K562 (cell line): ENCODE results near the gene SORT1. TPM values are rescaled to one million over a fixed set of nuclear protein-coding genes. Genes with fewer than 3 reads are reported as not detected.
A peak's percentile ranks its signal among the peaks of the same experiment; 100 is the strongest.

Experiments
- ATAC-seq: fragments of 200-7000 bp; cut with Tn5 transposase; 3 replicates; pipeline ENCODE4 v1.9.1; 2020; ENCODE audit warnings: moderate library complexity
- BruUV-seq: library from RNA; stranded (reverse); fragments of 400-500 nt; replicated peaks from 2 replicates; lab custom pipeline; 2021; lab: Mats Ljungman, UMichigan
- CTCF ChIA-PET: fragments of 300-600 bp; formaldehyde crosslinking; extraction: SDS; loops from one replicate; lab custom pipeline; 2021; ENCODE audit warnings: low intra/inter-chr PET ratio; lab: Yijun Ruan, JAX
- POLR2A ChIA-PET: fragments of 300-600, 350-650 bp; sonication (Branson Sonifier 250); formaldehyde crosslinking; extraction: SDS; loops from one replicate; lab custom pipeline; 2021; ENCODE audit warnings: antibody characterized with exemption, inconsistent platforms; lab: Yijun Ruan, JAX
- DNase-seq, 4 experiments: peaks; one replicate each; pipeline versions ENCODE4 v3.0.0 to v3.0.0-alpha.2; 2011 to 2018; ENCODE audit warnings: low spot score in 3 of 4, mixed read lengths in 3 of 4; ENCODE audit errors: extremely low read depth in 1 of 4
- FAIRE-seq: peaks from 2 replicates; lab custom pipeline; 2011; peaks lifted over from hg19 to GRCh38; lab: Jason Lieb, UNC
- H2AFZ ChIP-seq: 2 replicates; pipeline ENCODE4 v1.6.0; 2011; ENCODE audit warnings: low read depth, low read length, control low read depth, inconsistent platforms
- H3K27ac ChIP-seq: fragments of 200-600 bp; 3 replicates; pipeline ENCODE4 v1.8.0; 2011; ENCODE audit warnings: low read depth, mild to moderate bottlenecking, control low read depth, inconsistent platforms, low read length, moderate library complexity, mixed read lengths; ENCODE audit errors: extremely low read depth
- H3K27me3 ChIP-seq, 2 experiments: fragments of 300-600 bp in 1 of 2; 2 replicates in 1 of 2; 3 replicates in 1 of 2; pipeline versions ENCODE4 v1.6.0 to v1.8.0; 2011; ENCODE audit warnings: inconsistent platforms in 2 of 2, low read length in 2 of 2, mild to moderate bottlenecking in 1 of 2, mixed read lengths in 1 of 2, moderate library complexity in 1 of 2; ENCODE audit not compliant: control insufficient read depth in 2 of 2, insufficient read depth in 2 of 2
- H3K36me3 ChIP-seq: fragments of 300-600 bp; 3 replicates; pipeline ENCODE4 v1.8.0; 2011; ENCODE audit warnings: mild to moderate bottlenecking, low read length, inconsistent platforms; ENCODE audit not compliant: control insufficient read depth, insufficient read depth
- H3K4me1 ChIP-seq, 2 experiments: fragments of 200-600 bp in 1 of 2; replicated peaks in 1 of 2; 2 replicates in 1 of 2; 3 replicates in 1 of 2; pipeline versions ENCODE4 v1.5.1 to v1.8.0; 2011; ENCODE audit warnings: inconsistent platforms in 2 of 2, low read length in 2 of 2, mild to moderate bottlenecking in 1 of 2, mixed read lengths in 1 of 2, moderate library complexity in 1 of 2; ENCODE audit not compliant: control insufficient read depth in 2 of 2, insufficient read depth in 2 of 2
- H3K4me2 ChIP-seq: 2 replicates; pipeline ENCODE4 v1.6.1; 2011; ENCODE audit warnings: low read length, control low read depth, inconsistent platforms, mixed read lengths; ENCODE audit not compliant: insufficient read depth
- H3K4me3 ChIP-seq: fragments of 200-600 bp; sonication (generic), shearing (Covaris generic); 2 replicates; pipeline ENCODE4 v1.5.1; 2016; ENCODE audit warnings: control low read depth, inconsistent platforms
- H3K79me2 ChIP-seq: fragments of 200-600 bp; 3 replicates; pipeline ENCODE4 v1.8.0; 2011; ENCODE audit warnings: low read length, inconsistent platforms; ENCODE audit not compliant: control insufficient read depth, insufficient read depth
- H3K9ac ChIP-seq, 2 experiments: 2 replicates each; pipeline versions ENCODE4 v1.6.0 to v1.6.1; 2011; ENCODE audit warnings: low read depth in 2 of 2, low read length in 2 of 2, control low read depth in 1 of 2, inconsistent platforms in 1 of 2, mild to moderate bottlenecking in 1 of 2, mixed read lengths in 1 of 2; ENCODE audit not compliant: insufficient read depth in 1 of 2
- H3K9me1 ChIP-seq: one replicate; pipeline ENCODE4 v1.6.0; 2011; ENCODE audit warnings: inconsistent platforms, mild to moderate bottlenecking, low read length, moderate library complexity; ENCODE audit not compliant: control insufficient read depth, insufficient read depth
- H3K9me3 ChIP-seq: replicated peaks from 2 replicates; pipeline ENCODE4 v1.5.1; 2011; ENCODE audit warnings: low read depth, low read length, inconsistent platforms; ENCODE audit not compliant: control insufficient read depth, insufficient read depth
- H4K20me1 ChIP-seq: replicated peaks from 2 replicates; pipeline ENCODE4 v1.6.1; 2011; ENCODE audit warnings: low read length, inconsistent platforms, mixed read lengths; ENCODE audit not compliant: control insufficient read depth, insufficient read depth
- ERF ChIP-seq: fragments of 450-650 bp; formaldehyde crosslinking; IDR thresholded peaks from 2 replicates; pipeline ENCODE4 v1.4.0; 2020; ENCODE audit warnings: mild to moderate bottlenecking, mixed read lengths
- FOXA3 ChIP-seq, 2 experiments: fragments of 450-650 bp in 1 of 2; sonication (generic) in 1 of 2; formaldehyde crosslinking; IDR thresholded peaks in 1 of 2; conservative IDR thresholded peaks in 1 of 2; 2 replicates each; pipeline versions ENCODE4 v1.4.0 to v1.8.0; 2020 to 2022; ENCODE audit warnings: mild to moderate bottlenecking in 2 of 2, missing genetic modification reagents in 1 of 2
- GATAD2A ChIP-seq: fragments of 450-650 bp; IDR thresholded peaks from 2 replicates; pipeline ENCODE4 v1.6.1; 2017
- HEY1 ChIP-seq: fragments of 250-450 bp; sonication (Bioruptor Pico); IDR thresholded peaks from 2 replicates; pipeline ENCODE4 v1.5.0; 2020; ENCODE audit warnings: mild to moderate bottlenecking, moderate library complexity, borderline replicate concordance
- WGBS: fragments of 100-300 bp; shearing (Covaris generic); methylation state at CpG from one replicate; pipeline ENCODE4 v1.1.6; 2016; ENCODE audit warnings: low coverage, mixed read lengths; ENCODE audit not compliant: insufficient coverage; ENCODE audit errors: missing lambda C conversion rate; 5-methylcytosine and 5-hydroxymethylcytosine counted together
- in situ Hi-C: fragments of 300-500 bp; cut with MboI; formaldehyde crosslinking; loops from 4 replicates; pipeline ENCODE4 v1.15.0; 2018; ENCODE audit warnings: inconsistent platforms, mixed read lengths
- intact Hi-C: fragments of 100-400 bp; cut with micrococcal nuclease; formaldehyde crosslinking; loops from 2 replicates; pipeline ENCODE4 v1.14.2; 2022
- polyA plus RNA-seq, 8 experiments: library from polyadenylated mRNA; depleted of rRNA in 4 of 8; stranded (reverse) in 5 of 8; unstranded in 3 of 8; fragments of >200 nt; fragmentation: Nextera tagmentation in 2 of 8; fragmentation: Illumina TruSeq in 1 of 8; extraction: Ambion mirVana in 2 of 8; extraction: Trizol in 1 of 8; gene quantifications; 2 replicates each; pipeline versions ENCODE4 v1.2.1 to v1.2.3, GENCODE V29; 2011 to 2014; ENCODE audit warnings: inconsistent platforms in 1 of 8, missing spikeins in 1 of 8
- total RNA-seq, 7 experiments: library from RNA; depleted of rRNA in 6 of 7; stranded (reverse); fragments of >200 nt in 6 of 7; fragmentation: Illumina TruSeq in 2 of 7; extraction: Trizol in 2 of 7; gene quantifications; 2 replicates each; pipeline versions ENCODE4 v1.2.1 to v1.2.3, GENCODE V29; 2011 to 2021; ENCODE audit warnings: low replicate concordance in 1 of 7

The SORT1 gene
- total and polyA plus RNA-seq, 9 of the 15 experiments (the other 6 are each of a cell fraction or from before 2014, with no cell fraction given) = 27.4 to 112 (median 65.0) TPM

GRCh38 chr1:109270623-109271317 is 126.9 kb downstream of the SORT1 start:
- peak overlapping the region in 1 of 2 experiments; percentile 6; a peak in 1 of 4 replicates for H3K9ac ChIP-seq
- H3K4me2 ChIP-seq = no peak overlapping the region
- WGBS = 75% methylated on average over 20 of the region's 20 CpGs
- no peak overlapping the region for H2AFZ ChIP-seq
- TF ChIP-seq ERF = no peak
- no peak for TF ChIP-seq HEY1 (CRISPR knock-in tag)
- TF ChIP-seq FOXA3 (CRISPR knock-in tag; conservative IDR thresholded peaks at IDR 0.05 in 1 of 2, IDR thresholded peaks at IDR 0.05 in 1 of 2) = no peak
- TF ChIP-seq GATAD2A = no peak
- DNase-seq (no peak), FAIRE-seq (no peak), ATAC-seq (no peak)
- in situ Hi-C loops (no loop called here), intact Hi-C loops (no loop called here)
- POLR2A ChIA-PET = interaction anchor here (1.0 kb wide), 1 partner anchor 12 kb away, joined by 3 read pairs; the partner anchor contains the start of gene PSRC1
- H3K4me1 ChIP-seq = peaks cover 19 to 57% of the 10 kb centered on the region in 2 experiments
- H3K9me3 ChIP-seq = no peaks in the 10 kb centered on the region
- CTCF ChIA-PET = no interaction called here
- no peaks in the 10 kb centered on the region for H3K27me3 ChIP-seq
- H3K79me2 ChIP-seq = no peaks in the 10 kb centered on the region
- H3K9me1 ChIP-seq = no peaks in the 10 kb centered on the region
- H3K4me3 ChIP-seq = no peak overlapping the region
- no peaks in the 10 kb centered on the region for H4K20me1 ChIP-seq
- H3K27ac ChIP-seq = no peak overlapping the region
- no TSS peak for BruUV-seq
- H3K36me3 ChIP-seq = peaks cover 42% of the 10 kb centered on the region; the same call in 2 of the 3 replicates
